IPS-20b (cell line): ENCODE results near the gene HRH4.
A peak's percentile ranks its signal among the peaks of the same experiment; 100 is the strongest.

Source experiments
- H3K27ac ChIP-seq: one replicate; pipeline ENCODE4 v1.5.1; 2013; ENCODE audit warnings: low read length
- H3K27me3 ChIP-seq: 2 replicates; pipeline ENCODE4 v1.6.1; 2013; ENCODE audit warnings: mild to moderate bottlenecking, low read length, inconsistent platforms; ENCODE audit not compliant: insufficient read depth
- H3K36me3 ChIP-seq: 2 replicates; pipeline ENCODE4 v1.6.1; 2013; ENCODE audit warnings: low read depth, mild to moderate bottlenecking, inconsistent platforms, low read length, moderate library complexity; ENCODE audit not compliant: insufficient read depth
- H3K4me1 ChIP-seq: 2 replicates; pipeline ENCODE4 v1.6.1; 2013; ENCODE audit warnings: mild to moderate bottlenecking, control low read depth, inconsistent platforms, low read length, moderate library complexity; ENCODE audit not compliant: insufficient read depth
- H3K4me3 ChIP-seq: 2 replicates; pipeline ENCODE4 v1.5.1; 2013; ENCODE audit warnings: mild to moderate bottlenecking, low read length, inconsistent platforms
- H3K9ac ChIP-seq: 2 replicates; pipeline ENCODE4 v1.6.1; 2013; ENCODE audit warnings: low read depth, mild to moderate bottlenecking, inconsistent platforms, low read length, moderate library complexity
- H3K9me3 ChIP-seq: 2 replicates; pipeline ENCODE4 v1.6.1; 2013; ENCODE audit warnings: mild to moderate bottlenecking, low read depth, low read length, inconsistent platforms; ENCODE audit not compliant: insufficient read depth

Gene HRH4, protein sequence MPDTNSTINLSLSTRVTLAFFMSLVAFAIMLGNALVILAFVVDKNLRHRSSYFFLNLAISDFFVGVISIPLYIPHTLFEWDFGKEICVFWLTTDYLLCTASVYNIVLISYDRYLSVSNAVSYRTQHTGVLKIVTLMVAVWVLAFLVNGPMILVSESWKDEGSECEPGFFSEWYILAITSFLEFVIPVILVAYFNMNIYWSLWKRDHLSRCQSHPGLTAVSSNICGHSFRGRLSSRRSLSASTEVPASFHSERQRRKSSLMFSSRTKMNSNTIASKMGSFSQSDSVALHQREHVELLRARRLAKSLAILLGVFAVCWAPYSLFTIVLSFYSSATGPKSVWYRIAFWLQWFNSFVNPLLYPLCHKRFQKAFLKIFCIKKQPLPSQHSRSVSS

DNA sequence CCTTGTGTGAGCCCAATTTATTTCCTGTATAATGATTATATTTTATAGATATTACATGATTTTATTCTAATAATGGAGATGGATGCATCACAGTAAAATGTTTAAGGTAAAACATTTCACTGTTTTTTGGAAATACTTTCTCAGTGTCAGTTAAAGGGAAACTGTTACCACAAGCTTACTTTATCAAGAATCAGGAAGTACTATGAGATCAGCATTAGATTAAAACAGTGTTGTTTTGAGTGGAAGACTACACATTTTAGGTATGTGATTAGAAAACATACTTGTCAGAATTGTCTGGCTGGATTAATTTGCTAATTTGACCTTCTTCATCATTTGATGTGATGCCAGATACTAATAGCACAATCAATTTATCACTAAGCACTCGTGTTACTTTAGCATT, at the start of gene HRH4:
Gene HRH4 (plus strand): TSS at position 250 of the 400 bp plus-strand sequence. CDS start 92 bp downstream, at position 342.
- Histone ChIP-seq H3K27me3 (no peaks in the 10 kb centered on the region), H3K9ac (no peak within 1 kb of the TSS), H3K36me3 (0 out of 2 replicates have a peak, but pooled peaks cover 3% of the 10 kb centered on the region), H3K4me3 (no peak within 1 kb of the TSS), H3K9me3 (no peaks in the 10 kb centered on the region), H3K4me1 (peaks cover 5% of the 10 kb centered on the region; the same call in 1 of the 2 replicates), H3K27ac (no peak within 1 kb of the TSS)

DNA sequence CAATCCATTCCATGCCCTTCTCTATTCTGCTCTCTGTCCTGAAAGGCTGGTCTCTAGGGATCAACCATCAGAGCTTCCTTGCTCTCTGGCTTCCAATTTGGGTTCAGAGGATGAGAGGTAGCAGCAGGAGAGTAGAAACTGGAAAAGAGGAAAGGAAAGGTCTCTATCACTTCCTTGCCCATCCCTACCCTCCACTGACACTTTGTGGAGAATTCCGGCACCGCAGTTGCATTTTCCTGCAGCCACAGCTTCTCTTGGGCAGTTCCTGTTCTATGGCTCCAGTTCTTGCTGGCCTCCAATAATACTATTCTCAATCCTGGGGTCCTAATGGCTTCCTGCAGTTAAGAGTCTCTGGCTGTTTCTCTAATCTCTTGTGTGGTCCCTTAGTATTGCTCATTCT, 47.3 kb upstream of the HRH4 start:
- Histone ChIP-seq H3K27ac (no peak overlapping the region), H3K36me3 (no peaks in the 10 kb centered on the region), H3K9me3 (no peaks in the 10 kb centered on the region), H3K4me1 (no peaks in the 10 kb centered on the region), H3K4me3 (no peak overlapping the region), H3K9ac (no peak overlapping the region), H3K27me3 (no peaks in the 10 kb centered on the region)

DNA sequence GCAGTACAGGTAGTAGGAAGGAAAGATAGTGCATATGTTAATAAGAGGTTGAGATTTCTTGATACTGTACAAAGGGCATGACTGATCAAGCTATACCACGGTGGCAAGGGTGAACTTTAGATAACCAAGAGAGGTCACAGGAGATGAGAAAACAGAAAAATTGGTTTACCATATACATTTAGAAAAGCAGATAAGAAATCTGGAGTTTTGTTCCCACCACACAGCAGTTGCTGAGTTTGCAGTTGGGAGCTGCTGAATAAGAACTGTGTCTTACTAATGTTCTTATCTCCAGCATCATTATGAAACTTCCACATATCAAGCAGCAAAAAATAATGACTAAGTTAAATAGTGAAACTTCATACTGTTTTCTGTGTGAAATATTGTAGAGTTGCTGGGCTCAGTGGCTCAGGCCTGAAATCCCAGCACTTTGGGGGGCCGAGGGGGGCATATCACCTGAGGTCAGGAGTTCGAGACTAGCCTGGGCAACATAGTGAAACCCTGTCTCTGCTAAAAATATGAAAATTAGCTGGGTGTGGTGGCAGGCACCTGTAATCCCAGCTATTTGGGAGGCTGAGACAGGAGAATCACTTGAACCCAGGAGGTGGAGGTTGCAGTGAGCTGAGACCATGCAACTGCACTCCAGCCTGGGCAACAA, 46.0 kb upstream of the HRH4 start:
- Histone ChIP-seq H3K27ac (no peak overlapping the region), H3K27me3 (no peaks in the 10 kb centered on the region), H3K9ac (no peak overlapping the region), H3K4me1 (no peaks in the 10 kb centered on the region), H3K9me3 (no peaks in the 10 kb centered on the region), H3K36me3 (no peaks in the 10 kb centered on the region), H3K4me3 (no peak overlapping the region)

DNA sequence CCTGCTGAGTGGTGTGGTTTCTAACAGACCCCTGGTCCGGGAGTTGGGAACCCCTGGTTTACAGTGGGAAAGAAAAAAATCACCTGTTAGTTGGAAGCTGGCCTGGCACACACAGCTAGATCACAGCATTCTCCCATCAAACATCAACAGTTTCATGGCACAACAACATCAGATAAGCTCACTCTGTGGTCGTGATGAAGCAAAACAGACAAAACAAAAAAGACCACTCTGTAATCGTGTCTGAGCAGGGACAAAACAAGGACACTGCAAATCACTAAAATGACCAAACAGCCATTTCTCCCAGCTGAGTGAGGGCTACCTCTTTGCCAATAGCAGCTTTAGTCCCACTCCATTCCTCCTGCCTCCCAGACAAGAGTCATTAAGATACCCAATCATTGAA, 43.0 kb upstream of the HRH4 start:
- no peaks in the 10 kb centered on the region for H3K4me1 ChIP-seq
- no peak overlapping the region for H3K27ac ChIP-seq
- no peaks in the 10 kb centered on the region for H3K36me3 ChIP-seq
- no peaks in the 10 kb centered on the region for H3K9me3 ChIP-seq
- no peaks in the 10 kb centered on the region for H3K27me3 ChIP-seq
- no peak overlapping the region for H3K9ac ChIP-seq
- no peak overlapping the region for H3K4me3 ChIP-seq

DNA sequence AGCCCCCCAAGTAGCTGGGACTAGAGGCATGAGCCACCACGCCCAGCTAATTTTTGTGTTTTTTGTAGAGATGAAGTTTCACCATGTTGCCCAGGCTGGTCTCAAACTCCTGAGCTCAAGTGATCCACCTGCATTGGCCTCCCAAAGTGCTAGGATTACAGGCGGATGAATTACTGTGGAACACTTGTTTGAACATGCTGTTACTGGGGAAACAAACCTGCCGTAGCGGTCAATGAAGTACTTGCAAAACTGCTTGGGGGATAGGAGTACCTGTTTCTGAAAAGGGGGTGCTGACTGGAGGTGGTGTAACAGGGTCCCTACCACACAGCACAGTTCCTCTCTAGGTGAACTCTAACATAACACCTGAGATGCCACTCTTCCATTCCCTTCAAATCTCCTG, 39.9 kb upstream of the HRH4 start:
- H3K27me3 ChIP-seq, result 0 out of 2 replicates have a peak, but pooled peaks cover 4% of the 10 kb centered on the region
- H3K9ac ChIP-seq, result no peak overlapping the region
- no peak overlapping the region for H3K27ac ChIP-seq
- H3K4me1 ChIP-seq, result peaks cover 2% of the 10 kb centered on the region; the same call in 1 of the 2 replicates
- H3K36me3 ChIP-seq, result no peaks in the 10 kb centered on the region
- no peaks in the 10 kb centered on the region for H3K9me3 ChIP-seq
- no peak overlapping the region for H3K4me3 ChIP-seq

DNA sequence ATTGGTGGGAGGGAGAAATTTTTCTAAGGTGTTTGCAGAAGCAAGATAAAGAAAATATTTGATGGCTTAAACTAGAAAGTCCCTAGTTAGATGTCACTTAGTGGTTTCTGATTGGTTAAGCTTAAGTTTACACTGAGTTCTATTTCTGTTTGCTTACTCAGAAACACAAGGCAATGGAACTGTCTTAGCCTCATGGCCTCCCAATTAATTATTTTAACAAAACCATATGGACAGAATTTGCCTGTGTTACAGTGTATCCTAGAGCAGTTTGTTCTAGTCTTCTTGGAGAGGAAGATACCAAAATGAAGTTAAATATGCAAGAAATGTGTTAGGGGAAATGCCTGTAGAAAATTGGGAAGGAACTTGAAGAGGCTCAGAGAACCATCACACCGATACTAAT, 38.6 kb upstream of the HRH4 start:
- Histone ChIP-seq H3K4me1 (peaks cover 4% of the 10 kb centered on the region; the same call in 1 of the 2 replicates), H3K9ac (no peak overlapping the region), H3K36me3 (no peaks in the 10 kb centered on the region), H3K27me3 (0 out of 2 replicates have a peak, but pooled peaks cover 4% of the 10 kb centered on the region), H3K4me3 (no peak overlapping the region), H3K27ac (no peak overlapping the region), H3K9me3 (no peaks in the 10 kb centered on the region)

DNA sequence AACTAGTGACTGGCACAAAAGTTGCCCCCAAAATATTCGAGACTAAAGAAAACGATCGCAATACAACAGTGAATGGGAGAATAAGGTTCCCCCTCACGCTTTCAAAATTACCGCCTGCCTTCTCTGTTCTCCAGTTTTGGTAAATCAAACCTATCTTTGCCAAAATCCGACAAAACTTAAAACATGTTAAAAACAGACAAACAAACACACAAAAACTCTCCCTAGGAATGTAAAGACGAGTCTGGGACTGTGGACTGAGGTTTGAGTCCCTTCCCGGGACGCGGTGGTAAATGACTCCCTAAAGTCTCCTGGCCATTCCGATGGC, 34.4 kb upstream of the HRH4 start:
- Histone ChIP-seq H3K36me3 (peaks cover 18% of the 10 kb centered on the region), H3K4me1 (peaks cover 12% of the 10 kb centered on the region), H3K4me3 (peak overlapping the region; percentile 89), H3K9ac (peak overlapping the region; percentile 95), H3K9me3 (no peaks in the 10 kb centered on the region), H3K27me3 (0 out of 2 replicates have a peak, but pooled peaks cover 4% of the 10 kb centered on the region), H3K27ac (peak overlapping the region; percentile 77)

DNA sequence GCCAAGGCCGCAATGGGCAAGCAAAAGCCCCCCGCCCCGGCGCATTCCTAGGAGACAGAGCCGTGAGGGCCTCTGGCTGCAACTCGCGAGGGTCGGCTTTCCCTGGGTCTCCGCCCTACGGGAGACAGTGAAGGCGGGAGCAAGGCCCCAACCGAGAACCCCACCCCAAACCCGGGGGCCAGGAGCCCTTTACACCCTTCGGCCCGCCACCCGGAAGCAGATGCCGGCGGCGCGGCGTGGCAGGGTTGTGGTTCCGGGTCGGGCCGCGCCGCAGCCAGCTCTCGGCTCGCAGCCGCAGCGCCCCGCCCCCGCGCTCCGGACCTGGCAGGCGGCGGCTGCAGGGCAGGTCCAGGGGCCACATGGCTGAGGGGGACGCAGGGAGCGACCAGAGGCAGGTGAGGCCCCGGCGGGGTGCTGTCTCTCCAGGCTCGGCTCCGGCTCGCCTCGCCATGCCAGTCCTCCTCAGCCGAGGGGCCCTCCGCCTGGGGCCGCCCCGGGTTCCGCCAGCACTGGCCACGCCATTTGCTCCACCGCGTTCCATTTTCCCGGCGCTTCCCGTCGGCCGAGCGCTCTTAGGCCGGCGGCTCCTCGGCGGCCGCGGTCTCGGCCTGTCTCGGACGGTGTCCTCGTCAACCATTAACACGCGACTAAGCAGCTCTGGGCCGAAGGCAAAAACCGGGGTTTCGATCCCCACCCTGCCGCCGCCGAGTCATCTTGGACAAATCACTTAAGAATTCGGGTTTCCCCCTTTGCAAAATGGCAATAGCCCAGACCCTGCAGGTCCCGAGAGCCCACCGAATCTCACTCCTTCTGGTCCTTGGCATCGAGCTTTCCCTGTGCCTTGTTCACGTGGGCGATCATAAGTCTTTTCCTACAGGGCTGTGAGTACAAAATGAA, 33.8 kb upstream of the HRH4 start, which contains the start of gene IMPACT:
Gene IMPACT (plus strand): TSS at position 273 of the 897 bp plus-strand sequence. CDS start 87 bp downstream, at position 360.
- H3K9ac ChIP-seq, result peak within 1 kb of the TSS; percentile 95
- peak within 1 kb of the TSS; percentile 77 for H3K27ac ChIP-seq
- H3K36me3 ChIP-seq, result peaks cover 22% of the 10 kb centered on the region
- H3K9me3 ChIP-seq, result no peaks in the 10 kb centered on the region
- peaks cover 12% of the 10 kb centered on the region for H3K4me1 ChIP-seq
- H3K4me3 ChIP-seq, result peak within 1 kb of the TSS; percentile 89
- 0 out of 2 replicates have a peak, but pooled peaks cover 4% of the 10 kb centered on the region for H3K27me3 ChIP-seq

DNA sequence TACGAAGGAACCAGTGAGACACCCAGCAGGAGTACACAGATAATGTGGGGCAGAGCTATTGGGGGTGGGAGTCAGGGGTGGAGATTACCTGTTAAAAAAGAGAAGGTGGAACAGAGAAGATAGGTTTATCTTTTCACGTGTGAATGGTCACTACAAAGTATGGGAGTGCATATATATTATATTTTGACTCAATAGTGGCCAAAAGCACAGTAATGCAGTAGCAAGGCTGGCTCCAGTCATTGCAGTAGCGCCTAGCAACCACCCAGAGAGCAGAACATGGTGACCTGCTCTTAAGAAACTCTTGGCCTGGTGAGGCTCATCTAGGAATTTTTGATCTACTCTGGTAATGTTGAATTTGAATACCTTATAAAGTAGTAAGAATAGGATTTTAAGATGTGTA, 33.0 kb upstream of the HRH4 start:
- H3K9ac ChIP-seq, result peak overlapping the region; percentile 95; the same call in 1 of the 2 replicates
- peak overlapping the region; percentile 41 for H3K27ac ChIP-seq

DNA sequence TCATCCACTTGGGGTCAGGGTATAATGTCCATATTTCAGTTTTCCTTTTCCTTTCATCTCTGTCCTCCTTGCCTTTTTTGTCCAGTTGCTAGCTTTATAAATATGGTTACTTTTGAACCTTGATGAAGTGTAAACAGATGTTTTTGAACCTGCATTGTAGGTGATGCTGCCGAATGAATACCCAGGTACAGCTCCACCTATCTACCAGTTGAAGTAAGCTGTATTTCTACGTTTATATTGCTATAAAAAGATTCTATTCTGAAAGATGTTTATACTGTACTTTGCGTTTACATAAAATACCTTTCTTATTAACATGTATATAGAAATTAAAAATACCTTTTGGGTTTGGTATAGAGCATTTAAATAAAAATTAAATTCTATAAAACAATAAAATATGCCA, 31.7 kb upstream of the HRH4 start:
- Histone ChIP-seq H3K36me3 (peaks cover 36% of the 10 kb centered on the region), H3K9ac (no peak overlapping the region; the same call in 1 of the 2 replicates), H3K27ac (peak overlapping the region; percentile 41), H3K4me1 (peaks cover 12% of the 10 kb centered on the region), H3K4me3 (peak overlapping the region; percentile 89), H3K27me3 (0 out of 2 replicates have a peak, but pooled peaks cover 4% of the 10 kb centered on the region), H3K9me3 (no peaks in the 10 kb centered on the region)

More for the DNA sequence above, 33.0 kb upstream of the HRH4 start:
- Histone ChIP-seq H3K4me1 (peaks cover 12% of the 10 kb centered on the region), H3K9me3 (no peaks in the 10 kb centered on the region), H3K4me3 (peak overlapping the region; percentile 89), H3K27me3 (0 out of 2 replicates have a peak, but pooled peaks cover 4% of the 10 kb centered on the region), H3K36me3 (peaks cover 29% of the 10 kb centered on the region)

DNA sequence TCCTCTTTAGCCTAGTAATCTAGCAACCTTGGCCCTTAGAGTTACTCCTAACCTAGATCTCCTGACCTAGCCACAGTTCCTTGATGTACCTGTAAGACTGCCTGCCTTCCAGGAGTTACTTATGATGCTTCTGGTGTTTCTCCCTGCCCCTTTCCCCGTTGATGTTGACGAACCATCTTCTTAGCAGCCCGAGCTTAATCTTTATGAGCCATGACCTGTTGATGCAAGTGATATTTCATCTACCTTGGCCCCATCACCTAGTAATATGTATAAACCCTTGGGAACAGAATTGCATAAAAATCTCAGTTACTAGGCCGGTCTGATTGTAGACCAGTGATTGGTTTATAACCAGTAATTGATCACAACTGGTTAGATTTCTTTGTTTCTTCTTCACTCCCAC, 31.2 kb upstream of the HRH4 start:
- Histone ChIP-seq H3K9me3 (no peaks in the 10 kb centered on the region), H3K4me1 (peaks cover 12% of the 10 kb centered on the region), H3K36me3 (peaks cover 41% of the 10 kb centered on the region), H3K9ac (no peak overlapping the region), H3K4me3 (no peak overlapping the region), H3K27ac (no peak overlapping the region), H3K27me3 (0 out of 2 replicates have a peak, but pooled peaks cover 4% of the 10 kb centered on the region)
